HEK293 (cell line): ENCODE measurements around the gene NRG2.
A peak's percentile ranks its signal among the peaks of the same experiment; 100 is the strongest.

Source experiments
- CTCF ChIA-PET: fragments of 350-600 bp; formaldehyde crosslinking; extraction: SDS; loops from one replicate; lab custom pipeline; 2021; ENCODE audit warnings: antibody characterized with exemption; lab: Yijun Ruan, JAX
- POLR2A ChIA-PET: fragments of 300-600 bp; formaldehyde crosslinking; extraction: SDS; loops from one replicate; lab custom pipeline; 2020; ENCODE audit warnings: antibody characterized with exemption, inconsistent platforms; lab: Yijun Ruan, JAX
- H3K27ac ChIP-seq: fragments of 200-500 bp; sonication (Bioruptor generic); 2 replicates; pipeline ENCODE4 v1.5.1; 2014; ENCODE audit warnings: low read depth, low read length, control low read depth, inconsistent platforms; ENCODE audit errors: extremely low read depth
- H3K36me3 ChIP-seq, 2 experiments: fragments of 200-500 bp in 1 of 2; sonication (Bioruptor generic) in 1 of 2; 1 replicate in 1 of 2; 2 replicates in 1 of 2; pipeline ENCODE4 v1.5.1; 2014 to 2017; ENCODE audit warnings: inconsistent platforms in 2 of 2, low read length in 2 of 2; ENCODE audit not compliant: control insufficient read depth in 2 of 2, insufficient read depth in 1 of 2
- H3K4me1 ChIP-seq: fragments of 200-500 bp; sonication (Bioruptor generic); 2 replicates; pipeline ENCODE4 v1.5.1; 2014; ENCODE audit warnings: mild to moderate bottlenecking, low read length, inconsistent platforms; ENCODE audit not compliant: control insufficient read depth, insufficient read depth
- H3K4me3 ChIP-seq: 2 replicates; pipeline ENCODE4 v1.5.1; 2011; ENCODE audit warnings: low read depth, mild to moderate bottlenecking, control low read depth, low read length, moderate library complexity
- H3K9me3 ChIP-seq: fragments of 200-500 bp; sonication (Bioruptor generic); 2 replicates; pipeline ENCODE4 v1.5.1; 2014; ENCODE audit warnings: low read depth, low read length, inconsistent platforms; ENCODE audit not compliant: control insufficient read depth, insufficient read depth
- ELK4 ChIP-seq: IDR thresholded peaks from 2 replicates; pipeline ENCODE4 v1.6.1; 2011; ENCODE audit warnings: mild to moderate bottlenecking, low read depth, low read length, borderline replicate concordance
- HIC1 ChIP-seq: fragments of 450-650 bp; formaldehyde crosslinking; IDR thresholded peaks from 2 replicates; pipeline ENCODE4 v1.5.1; 2016; ENCODE audit warnings: missing biosample characterization, missing genetic modification characterization
- PRDM10 ChIP-seq: fragments of 450-650 bp; formaldehyde crosslinking; IDR thresholded peaks from 2 replicates; pipeline ENCODE4 v1.5.1; 2016; ENCODE audit warnings: missing biosample characterization, missing genetic modification characterization
- SALL2 ChIP-seq: fragments of 450-650 bp; formaldehyde crosslinking; IDR thresholded peaks from 2 replicates; pipeline ENCODE4 v1.5.0; 2017; ENCODE audit warnings: missing biosample characterization, mild to moderate bottlenecking, missing genetic modification characterization, borderline replicate concordance
- WT1 ChIP-seq: fragments of 450-650 bp; formaldehyde crosslinking; IDR thresholded peaks from 2 replicates; pipeline ENCODE4 v1.5.1; 2016; ENCODE audit warnings: missing biosample characterization, missing genetic modification characterization
- ZBTB48 ChIP-seq: fragments of 450-650 bp; formaldehyde crosslinking; IDR thresholded peaks from 2 replicates; pipeline ENCODE4 v1.5.1; 2016; ENCODE audit warnings: missing biosample characterization, missing genetic modification characterization
- ZEB2 ChIP-seq: fragments of 450-650 bp; formaldehyde crosslinking; IDR thresholded peaks from 2 replicates; pipeline ENCODE4 v1.5.1; 2016; ENCODE audit warnings: missing biosample characterization, missing genetic modification characterization
- ZNF138 ChIP-seq: fragments of 450-650 bp; formaldehyde crosslinking; IDR thresholded peaks from 2 replicates; pipeline ENCODE4 v1.5.1; 2016; ENCODE audit warnings: missing biosample characterization, missing genetic modification characterization, borderline replicate concordance
- ZNF146 ChIP-seq: fragments of 450-650 bp; formaldehyde crosslinking; IDR thresholded peaks from 2 replicates; pipeline ENCODE4 v1.5.1; 2016; ENCODE audit warnings: missing biosample characterization, missing genetic modification characterization
- ZNF169 ChIP-seq: fragments of 450-650 bp; formaldehyde crosslinking; IDR thresholded peaks from 2 replicates; pipeline ENCODE4 v1.5.1; 2016; ENCODE audit warnings: missing biosample characterization, missing genetic modification characterization
- ZNF18 ChIP-seq: fragments of 450-650 bp; formaldehyde crosslinking; IDR thresholded peaks from 2 replicates; pipeline ENCODE4 v1.5.1; 2016; ENCODE audit warnings: missing biosample characterization, missing genetic modification characterization
- ZNF19 ChIP-seq: fragments of 450-650 bp; formaldehyde crosslinking; IDR thresholded peaks from 2 replicates; pipeline ENCODE4; 2016; ENCODE audit warnings: missing biosample characterization, missing genetic modification characterization, low read depth
- ZNF391 ChIP-seq: fragments of 450-650 bp; formaldehyde crosslinking; IDR thresholded peaks from 2 replicates; pipeline ENCODE4 v1.5.1; 2016; ENCODE audit warnings: low read depth, missing biosample characterization, missing genetic modification characterization, borderline replicate concordance
- ZNF423 ChIP-seq: fragments of 450-650 bp; formaldehyde crosslinking; IDR thresholded peaks from 2 replicates; pipeline ENCODE4 v1.5.1; 2016; ENCODE audit warnings: missing biosample characterization, missing genetic modification characterization
- ZNF544 ChIP-seq: fragments of 450-650 bp; formaldehyde crosslinking; IDR thresholded peaks from 2 replicates; pipeline ENCODE4 v1.5.0; 2017; ENCODE audit warnings: missing biosample characterization, missing genetic modification characterization
- ZNF580 ChIP-seq: fragments of 450-650 bp; formaldehyde crosslinking; IDR thresholded peaks from 2 replicates; pipeline ENCODE4 v1.5.1; 2016; ENCODE audit warnings: missing biosample characterization, missing genetic modification characterization
- ZNF626 ChIP-seq: fragments of 450-650 bp; sonication (Bioruptor Pico); formaldehyde crosslinking; IDR thresholded peaks from 2 replicates; pipeline ENCODE4 v1.5.1; 2018; ENCODE audit warnings: missing biosample characterization, missing genetic modification characterization, inconsistent platforms
- ZNF776 ChIP-seq: fragments of 450-650 bp; formaldehyde crosslinking; IDR thresholded peaks from 2 replicates; pipeline ENCODE4 v1.5.0; 2017; ENCODE audit warnings: missing biosample characterization, missing genetic modification characterization, borderline replicate concordance
- ZSCAN23 ChIP-seq: fragments of 450-650 bp; formaldehyde crosslinking; IDR thresholded peaks from 2 replicates; pipeline ENCODE4 v1.5.1; 2016; ENCODE audit warnings: missing biosample characterization, missing genetic modification characterization

Gene NRG2

GRCh38 chr5:139831624-139832023 is 211.5 kb downstream of the NRG2 start:
- TF ChIP-seq ZNF18 (tag by site-specific recombination) = no peak
- no peak for TF ChIP-seq ELK4
- TF ChIP-seq ZSCAN23 (tag by site-specific recombination) = no peak
- TF ChIP-seq ZNF19 (tag by site-specific recombination) = no peak
- TF ChIP-seq HIC1 = no peak
- TF ChIP-seq ZNF776 (tag by site-specific recombination) = no peak
- Histone ChIP-seq H3K4me1 (no peaks in the 10 kb centered on the region), H3K9me3 (no peaks in the 10 kb centered on the region), H3K4me3 (no peak overlapping the region), H3K27ac (no peak overlapping the region), H3K36me3 (no peaks in the 10 kb centered on the region)
- CTCF ChIA-PET = interaction anchor here (0.6 to 1.3 kb wide), 2 partner anchors 10 to 12 kb away, joined by 4 to 8 read pairs; no protein-coding TSS in a partner anchor
- POLR2A ChIA-PET = no interaction called here

GRCh38 chr5:139829471-139829870 is 213.6 kb downstream of the NRG2 start:
- H3K9me3 ChIP-seq = no peaks in the 10 kb centered on the region
- ChIA-PET CTCF (interaction anchor here (1.0 kb wide), 1 partner anchor 13 kb away, joined by 3 read pairs; no protein-coding TSS in a partner anchor), POLR2A (no interaction called here)
- H3K4me1 ChIP-seq = no peaks in the 10 kb centered on the region
- no peak overlapping the region for H3K27ac ChIP-seq
- H3K36me3 ChIP-seq = no peaks in the 10 kb centered on the region
- no peak overlapping the region for H3K4me3 ChIP-seq
- TF ChIP-seq ZNF146 (peak; percentile 61; the same call in 1 of the 2 replicates), ZNF138 (tag by site-specific recombination) (no peak)

GRCh38 chr5:139828207-139828895 is 214.7 kb downstream of the NRG2 start:
- POLR2A ChIA-PET = no interaction called here
- Histone ChIP-seq H3K9me3 (no peaks in the 10 kb centered on the region), H3K36me3 (no peaks in the 10 kb centered on the region), H3K27ac (no peak overlapping the region), H3K4me3 (no peak overlapping the region), H3K4me1 (no peaks in the 10 kb centered on the region)
- CTCF ChIA-PET = interaction anchor here (1.0 kb wide), 1 partner anchor 14 kb away, joined by 3 read pairs; no protein-coding TSS in a partner anchor
- TF ChIP-seq WT1 (tag by site-specific recombination) (no peak), ZEB2 (tag by site-specific recombination) (no peak), ZNF423 (tag by site-specific recombination) (no peak), SALL2 (no peak)

GRCh38 chr5:139825690-139826089 is 217.4 kb downstream of the NRG2 start:
- no peak overlapping the region for H3K27ac ChIP-seq
- H3K36me3 ChIP-seq = no peaks in the 10 kb centered on the region
- CTCF ChIA-PET = interaction anchor here (0.7 kb wide), 1 partner anchor 193 kb away, joined by 3 read pairs; no protein-coding TSS in a partner anchor
- no peaks in the 10 kb centered on the region for H3K4me1 ChIP-seq
- no peaks in the 10 kb centered on the region for H3K9me3 ChIP-seq
- POLR2A ChIA-PET = no interaction called here
- H3K4me3 ChIP-seq = no peak overlapping the region
- TF ChIP-seq ZNF391 (tag by site-specific recombination) = no peak
- TF ChIP-seq ZBTB48 (tag by site-specific recombination) = no peak
- no peak for TF ChIP-seq ZNF580 (tag by site-specific recombination)
- no peak for TF ChIP-seq ZNF626 (tag by site-specific recombination)
- no peak for TF ChIP-seq ZNF544 (tag by site-specific recombination)
- no peak for TF ChIP-seq ZNF169 (tag by site-specific recombination)
- TF ChIP-seq PRDM10 (tag by site-specific recombination) = no peak
